Endothelial cell of umbilical vein (primary cell): ENCODE measurements around the gene CDCA7L. TPM values are rescaled to one million over a fixed set of nuclear protein-coding genes. Genes with fewer than 3 reads are reported as not detected.

Source experiments
- BruUV-seq: library from RNA; stranded (reverse); fragments of 400-500 nt; replicated peaks from 2 replicates; lab custom pipeline; 2021; lab: Mats Ljungman, UMichigan
- CTCF ChIA-PET: fragments of 300-600, 350-600 bp; sonication (Branson Sonifier 250); formaldehyde crosslinking; loops from one replicate; lab custom pipeline; 2021; ENCODE audit warnings: antibody characterized with exemption, inconsistent platforms; lab: Charles Lee
- POLR2A ChIA-PET: fragments of 300-600, 350-600 bp; sonication (Branson Sonifier 250); formaldehyde crosslinking; loops from one replicate; lab custom pipeline; 2021; ENCODE audit warnings: antibody characterized with exemption, inconsistent platforms; lab: Charles Lee
- DNase-seq: peaks from one replicate; pipeline ENCODE4 v3.0.0-alpha.2; 2011; ENCODE audit warnings: low read depth, low spot score
- FAIRE-seq: peaks from 2 replicates; lab custom pipeline; 2011; peaks lifted over from hg19 to GRCh38; lab: Jason Lieb, UNC
- H2AFZ ChIP-seq: 2 replicates; pipeline ENCODE4 v1.6.0; 2012; ENCODE audit warnings: low read depth, low read length, control low read depth, inconsistent platforms
- H3K27ac ChIP-seq: 2 replicates; pipeline ENCODE4 v1.5.1; 2011; ENCODE audit warnings: low read depth, mild to moderate bottlenecking, control low read depth, low read length, moderate library complexity; ENCODE audit not compliant: insufficient read depth
- H3K27me3 ChIP-seq, 2 experiments: 2 replicates each; pipeline versions ENCODE4 v1.6.0 to v1.6.1; 2011; ENCODE audit warnings: low read length in 2 of 2, mixed read lengths in 1 of 2; ENCODE audit not compliant: control insufficient read depth in 2 of 2, insufficient read depth in 2 of 2
- H3K36me3 ChIP-seq, 2 experiments: 2 replicates in 1 of 2; 3 replicates in 1 of 2; pipeline ENCODE4 v1.5.1; 2011; ENCODE audit warnings: low read length in 2 of 2, mild to moderate bottlenecking in 1 of 2, moderate library complexity in 1 of 2; ENCODE audit not compliant: control insufficient read depth in 2 of 2, insufficient read depth in 2 of 2; ENCODE audit errors: extremely low read depth in 1 of 2
- H3K4me1 ChIP-seq: 3 replicates; pipeline ENCODE4 v1.5.1; 2011; ENCODE audit warnings: mild to moderate bottlenecking, low read length; ENCODE audit not compliant: control insufficient read depth, insufficient read depth; ENCODE audit errors: extremely low read depth
- H3K4me2 ChIP-seq: 2 replicates; pipeline ENCODE4 v1.6.1; 2011; ENCODE audit warnings: low read length, control low read depth, mixed read lengths; ENCODE audit not compliant: insufficient read depth
- H3K4me3 ChIP-seq, 3 experiments: fragments of 200-600 bp in 1 of 3; sonication (generic), shearing (Covaris generic) in 1 of 3; replicated peaks in 1 of 3; 2 replicates each; pipeline ENCODE4 v1.5.1; 2011 to 2016; ENCODE audit warnings: control low read depth in 3 of 3, low read length in 3 of 3, mild to moderate bottlenecking in 2 of 3, inconsistent platforms in 1 of 3, low read depth in 1 of 3, moderate library complexity in 1 of 3; ENCODE audit not compliant: insufficient read depth in 1 of 3
- H3K79me2 ChIP-seq: 2 replicates; pipeline ENCODE4 v1.6.0; 2012; ENCODE audit warnings: low read length, inconsistent platforms; ENCODE audit not compliant: control insufficient read depth, insufficient read depth
- H3K9ac ChIP-seq: replicated peaks from 2 replicates; pipeline ENCODE3; 2011; ENCODE audit warnings: low read length, control low read depth; ENCODE audit not compliant: insufficient read depth; ENCODE audit errors: extremely low read depth
- H3K9me1 ChIP-seq: replicated peaks from 3 replicates; pipeline ENCODE4 v1.6.0; 2011; ENCODE audit warnings: mild to moderate bottlenecking, low read length; ENCODE audit not compliant: control insufficient read depth, insufficient read depth; ENCODE audit errors: extremely low read depth
- H3K9me3 ChIP-seq: replicated peaks from 2 replicates; pipeline ENCODE4 v1.5.1; 2012; ENCODE audit warnings: low read length, inconsistent platforms; ENCODE audit not compliant: control insufficient read depth, insufficient read depth
- H4K20me1 ChIP-seq: replicated peaks from 2 replicates; pipeline ENCODE3; 2011; ENCODE audit warnings: mild to moderate bottlenecking, low read length; ENCODE audit not compliant: control insufficient read depth, insufficient read depth; ENCODE audit errors: extremely low read depth
- EZH2 ChIP-seq: IDR thresholded peaks from 2 replicates; pipeline ENCODE4 v1.6.1; 2012; ENCODE audit warnings: borderline replicate concordance, low read depth, mild to moderate bottlenecking, moderate library complexity, low read length, inconsistent platforms; ENCODE audit not compliant: severe bottlenecking
- FOS ChIP-seq: IDR thresholded peaks from 2 replicates; pipeline ENCODE4 v1.6.1; 2011; ENCODE audit warnings: mild to moderate bottlenecking, low read length, moderate library complexity, borderline replicate concordance; ENCODE audit not compliant: insufficient read depth
- GATA2 ChIP-seq: IDR thresholded peaks from 2 replicates; pipeline ENCODE4 v1.7.0; 2011; ENCODE audit warnings: low read depth, mild to moderate bottlenecking, moderate library complexity, mixed read lengths, low read length; ENCODE audit not compliant: insufficient read length, insufficient read depth
- JUN ChIP-seq: IDR thresholded peaks from 2 replicates; pipeline ENCODE4 v1.6.1; 2011; ENCODE audit warnings: borderline replicate concordance, low read depth; ENCODE audit not compliant: insufficient read length, insufficient read depth
- MYC ChIP-seq: IDR thresholded peaks from one replicate; pipeline ENCODE4 v1.6.1; 2011; ENCODE audit warnings: mild to moderate bottlenecking, low read depth, low read length
- POLR2A ChIP-seq: IDR thresholded peaks from 2 replicates; pipeline ENCODE4 v1.6.1; 2012; ENCODE audit warnings: low read depth, mild to moderate bottlenecking, control low read depth, low read length
- POLR2AphosphoS5 ChIP-seq: IDR thresholded peaks from 2 replicates; pipeline ENCODE4 v1.6.1; 2012; ENCODE audit warnings: low read depth, mild to moderate bottlenecking, control low read depth, low read length, moderate library complexity; ENCODE audit not compliant: insufficient read depth
- dilution Hi-C: fragments of 300-500 bp; cut with MboI; formaldehyde crosslinking; loops from one replicate; pipeline ENCODE4 v1.15.0; 2019; ENCODE audit warnings: low sequenced_read_pairs; ENCODE audit not compliant: extremely low pct_ligation_motif_present
- intact Hi-C: fragments of 100-400 bp; cut with micrococcal nuclease; formaldehyde crosslinking; loops from one replicate; pipeline ENCODE4 v1.10.0; 2022
- polyA plus RNA-seq, 4 experiments: library from polyadenylated mRNA; depleted of rRNA in 3 of 4; stranded (reverse) in 3 of 4; unstranded in 1 of 4; fragments of >200 nt; gene quantifications; 2 replicates each; pipeline versions ENCODE4 v1.2.1 to v1.2.3, GENCODE V29; 2011 to 2012; ENCODE audit warnings: missing spikeins in 1 of 4
- total RNA-seq: library from RNA; stranded (reverse); gene quantifications from 2 replicates; pipeline ENCODE4 v1.2.3, GENCODE V29; 2021
- TF ChIP-seq, protein P1 (sequence below), 2 donors: IDR thresholded peaks; 1 replicate in 1 of 2; 2 replicates in 1 of 2; pipeline ENCODE4 v1.5.1; 2011; ENCODE audit warnings: low read length in 2 of 2, mild to moderate bottlenecking in 2 of 2, moderate library complexity in 2 of 2, control low read depth in 1 of 2, inconsistent platforms in 1 of 2, low read depth in 1 of 2; ENCODE audit not compliant: insufficient read depth in 1 of 2; ENCODE audit errors: extremely low read depth in 1 of 2
- TF ChIP-seq, protein P2 (sequence below): IDR thresholded peaks from 2 replicates; pipeline ENCODE4 v1.6.1; 2011; ENCODE audit not compliant: insufficient read depth, insufficient read length

The CDCA7L gene
- total and polyA plus RNA-seq, 2 donors (not counting 3 experiments of a cell fraction or from before 2014, with no cell fraction given) = 68.4 to 91.6 TPM

DNA sequence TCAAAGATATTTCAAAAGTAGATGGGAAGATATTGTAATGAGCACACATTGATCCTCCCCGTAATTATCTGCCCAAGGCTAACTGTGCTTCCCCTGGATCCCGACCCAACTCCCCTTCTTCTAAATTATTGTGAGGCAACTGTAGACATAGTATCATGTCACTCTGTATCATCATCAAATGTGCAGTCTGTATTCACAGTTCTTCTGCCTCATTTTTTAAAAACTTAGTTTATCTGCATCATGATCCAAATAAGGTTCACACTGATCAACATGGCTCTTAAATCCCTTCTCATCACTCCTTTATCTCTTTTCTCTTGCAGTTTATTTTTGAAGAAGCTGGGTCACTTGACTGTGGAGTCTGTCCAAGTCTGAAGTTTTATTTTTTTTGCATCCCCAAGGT lies 27.5 kb downstream of the CDCA7L start:
- H2AFZ ChIP-seq = no peak overlapping the region
- H3K4me3 ChIP-seq = no peak overlapping the region
- H3K27me3 ChIP-seq = no peaks in the 10 kb centered on the region
- peaks cover 3 to 16% of the 10 kb centered on the region in 2 experiments for H3K36me3 ChIP-seq
- no peaks in the 10 kb centered on the region for H3K9me3 ChIP-seq
- FAIRE-seq = no peak
- TF ChIP-seq POLR2AphosphoS5 (no peak), FOS (no peak), POLR2A (no peak), JUN (no peak), MYC (no peak), GATA2 (no peak), EZH2 (no peak)
- TF ChIP-seq, protein P1, sequence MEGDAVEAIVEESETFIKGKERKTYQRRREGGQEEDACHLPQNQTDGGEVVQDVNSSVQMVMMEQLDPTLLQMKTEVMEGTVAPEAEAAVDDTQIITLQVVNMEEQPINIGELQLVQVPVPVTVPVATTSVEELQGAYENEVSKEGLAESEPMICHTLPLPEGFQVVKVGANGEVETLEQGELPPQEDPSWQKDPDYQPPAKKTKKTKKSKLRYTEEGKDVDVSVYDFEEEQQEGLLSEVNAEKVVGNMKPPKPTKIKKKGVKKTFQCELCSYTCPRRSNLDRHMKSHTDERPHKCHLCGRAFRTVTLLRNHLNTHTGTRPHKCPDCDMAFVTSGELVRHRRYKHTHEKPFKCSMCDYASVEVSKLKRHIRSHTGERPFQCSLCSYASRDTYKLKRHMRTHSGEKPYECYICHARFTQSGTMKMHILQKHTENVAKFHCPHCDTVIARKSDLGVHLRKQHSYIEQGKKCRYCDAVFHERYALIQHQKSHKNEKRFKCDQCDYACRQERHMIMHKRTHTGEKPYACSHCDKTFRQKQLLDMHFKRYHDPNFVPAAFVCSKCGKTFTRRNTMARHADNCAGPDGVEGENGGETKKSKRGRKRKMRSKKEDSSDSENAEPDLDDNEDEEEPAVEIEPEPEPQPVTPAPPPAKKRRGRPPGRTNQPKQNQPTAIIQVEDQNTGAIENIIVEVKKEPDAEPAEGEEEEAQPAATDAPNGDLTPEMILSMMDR (IDR thresholded peaks at IDR 0.05; ENCODE audit: extremely low read depth in 1 of 2, insufficient read depth in 1 of 2, low read depth in 1 of 2, low read length in 2 of 2) = no peak
- TF ChIP-seq, protein P2, sequence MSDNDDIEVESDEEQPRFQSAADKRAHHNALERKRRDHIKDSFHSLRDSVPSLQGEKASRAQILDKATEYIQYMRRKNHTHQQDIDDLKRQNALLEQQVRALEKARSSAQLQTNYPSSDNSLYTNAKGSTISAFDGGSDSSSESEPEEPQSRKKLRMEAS = no peak
- dilution Hi-C loops (no loop called here), intact Hi-C loops (no loop called here)
- H3K4me1 ChIP-seq = peaks cover 13% of the 10 kb centered on the region
- no peak for DNase-seq
- H4K20me1 ChIP-seq = no peaks in the 10 kb centered on the region
- peaks cover 56% of the 10 kb centered on the region for H3K79me2 ChIP-seq
- POLR2A ChIA-PET = no interaction called here
- H3K9ac ChIP-seq = no peak overlapping the region
- CTCF ChIA-PET = no interaction called here
- no peak overlapping the region for H3K4me2 ChIP-seq
- no peaks in the 10 kb centered on the region for H3K9me1 ChIP-seq
- H3K27ac ChIP-seq = no peak overlapping the region
- BruUV-seq = no TSS peak
